Keratinocyte (primary cell): ENCODE data around the gene MZT2B. TPM values are rescaled to one million over a fixed set of nuclear protein-coding genes. Genes with fewer than 3 reads are reported as not detected.
"Not testable (repeated sequence)": the region's sequence is repeated elsewhere in the genome, so short reads cannot be mapped to it uniquely, and the experiment has no call there.

Experiments used
- DNase-seq: peaks from one replicate; pipeline ENCODE4 v3.0.0-alpha.2; 2011; ENCODE audit warnings: low read depth, missing footprints, low spot score
- FAIRE-seq: peaks from 2 replicates; lab custom pipeline; 2011; peaks lifted over from hg19 to GRCh38; lab: Jason Lieb, UNC
- H2AFZ ChIP-seq: 2 replicates; pipeline ENCODE4 v1.6.0; 2012; ENCODE audit warnings: low read length, control low read depth, inconsistent platforms; ENCODE audit not compliant: control insufficient read depth
- H3K27ac ChIP-seq: 2 replicates; pipeline ENCODE4 v1.5.1; 2011; ENCODE audit warnings: low read length; ENCODE audit not compliant: control insufficient read depth, insufficient read depth
- H3K27me3 ChIP-seq: 3 replicates; pipeline ENCODE4 v1.6.0; 2011; ENCODE audit warnings: low read length; ENCODE audit not compliant: control insufficient read depth, insufficient read depth; ENCODE audit errors: extremely low read depth
- H3K36me3 ChIP-seq, 2 experiments: 2 replicates in 1 of 2; 3 replicates in 1 of 2; pipeline ENCODE4 v1.5.1; 2011; ENCODE audit warnings: low read length in 2 of 2, mild to moderate bottlenecking in 1 of 2; ENCODE audit not compliant: control insufficient read depth in 2 of 2, insufficient read depth in 2 of 2; ENCODE audit errors: extremely low read depth in 1 of 2
- H3K4me1 ChIP-seq: 3 replicates; pipeline ENCODE4 v1.5.1; 2011; ENCODE audit warnings: low read length; ENCODE audit not compliant: control insufficient read depth, insufficient read depth; ENCODE audit errors: extremely low read depth
- H3K4me2 ChIP-seq: 3 replicates; pipeline ENCODE4 v1.6.0; 2011; ENCODE audit warnings: low read depth, low read length; ENCODE audit not compliant: control insufficient read depth, insufficient read depth; ENCODE audit errors: extremely low read depth
- H3K4me3 ChIP-seq, 3 experiments: fragments of 200-600 bp in 1 of 3; sonication (generic) in 1 of 3; 2 replicates in 2 of 3; 3 replicates in 1 of 3; pipeline ENCODE4 v1.5.1; 2011 to 2016; ENCODE audit warnings: low read length in 3 of 3, mild to moderate bottlenecking in 3 of 3, control low read depth in 2 of 3, inconsistent platforms in 1 of 3, low read depth in 1 of 3, mixed read lengths in 1 of 3, mixed run types in 1 of 3, moderate library complexity in 1 of 3; ENCODE audit not compliant: control insufficient read depth in 2 of 3, insufficient read depth in 2 of 3; ENCODE audit errors: extremely low read depth in 1 of 3
- H3K79me2 ChIP-seq: 2 replicates; pipeline ENCODE4 v1.6.0; 2012; ENCODE audit warnings: low read length; ENCODE audit not compliant: control insufficient read depth, insufficient read depth
- H3K9ac ChIP-seq: 3 replicates; pipeline ENCODE4 v1.6.0; 2011; ENCODE audit warnings: low read length; ENCODE audit not compliant: control insufficient read depth, insufficient read depth; ENCODE audit errors: extremely low read depth
- H3K9me1 ChIP-seq: 3 replicates; pipeline ENCODE4 v1.6.0; 2011; ENCODE audit warnings: low read length; ENCODE audit not compliant: control insufficient read depth, insufficient read depth; ENCODE audit errors: extremely low read depth
- H3K9me3 ChIP-seq: 2 replicates; pipeline ENCODE4 v1.5.1; 2012; ENCODE audit warnings: low read depth, low read length; ENCODE audit not compliant: control insufficient read depth
- H4K20me1 ChIP-seq: 3 replicates; pipeline ENCODE4 v1.6.0; 2011; ENCODE audit warnings: low read length; ENCODE audit not compliant: control insufficient read depth, insufficient read depth; ENCODE audit errors: extremely low read depth
- CTCF ChIP-seq, 3 experiments: IDR thresholded peaks in 1 of 3; conservative IDR thresholded peaks in 1 of 3; optimal IDR thresholded peaks in 1 of 3; 2 replicates in 2 of 3; 3 replicates in 1 of 3; pipeline versions ENCODE3 to v1.5.1; 2011; ENCODE audit warnings: low read length in 3 of 3, mild to moderate bottlenecking in 3 of 3, moderate library complexity in 2 of 3, control low read depth in 1 of 3, inconsistent platforms in 1 of 3; ENCODE audit not compliant: insufficient read depth in 2 of 3; ENCODE audit errors: extremely low read depth in 1 of 3
- EZH2 ChIP-seq: IDR thresholded peaks from one replicate; pipeline ENCODE4 v1.6.1; 2012; ENCODE audit warnings: inconsistent platforms, mild to moderate bottlenecking, low read length, moderate library complexity
- dilution Hi-C: fragments of 300-500 bp; cut with MboI; formaldehyde crosslinking; loops from one replicate; pipeline ENCODE4 v1.7.0; 2020; ENCODE audit warnings: low sequenced_read_pairs; ENCODE audit not compliant: extremely low pct_ligation_motif_present
- polyA plus RNA-seq, 5 experiments: library from polyadenylated mRNA; depleted of rRNA in 3 of 5; stranded (reverse) in 3 of 5; stranded (forward) in 1 of 5; unstranded in 1 of 5; fragments of >200 nt; gene quantifications; 1 replicate in 1 of 5; 2 replicates in 3 of 5; 3 replicates in 1 of 5; pipeline versions ENCODE4 v1.2.1 to v1.2.3, GENCODE V29; 2011 to 2012; ENCODE audit warnings: missing spikeins in 2 of 5, low read depth in 1 of 5, low replicate concordance in 1 of 5

Gene MZT2B
- polyA plus RNA-seq, 1 donor (not counting 4 experiments of a cell fraction or from before 2014, with no cell fraction given) = 133 TPM

DNA sequence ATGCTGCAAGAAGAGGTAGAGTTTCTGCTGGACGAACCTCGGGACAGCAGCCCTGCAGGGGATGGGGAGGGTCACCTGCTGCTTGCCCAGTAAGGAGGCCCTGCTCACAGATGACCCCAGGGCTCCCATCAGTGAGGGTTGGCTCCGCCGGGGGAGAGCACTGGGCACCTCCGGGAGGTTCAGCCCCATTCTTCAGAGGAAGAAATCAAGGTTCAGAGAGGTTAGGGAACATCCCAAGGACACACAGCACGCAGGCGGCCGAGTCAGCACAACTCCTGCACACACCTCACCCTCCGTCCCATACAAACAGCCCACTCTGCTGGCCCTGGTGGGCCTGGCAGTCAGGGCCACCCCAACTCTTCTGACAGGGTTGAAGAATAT is 25.4 kb upstream of the MZT2B start:
- Histone ChIP-seq H3K9me3 (no peaks in the 10 kb centered on the region), H3K9ac (no peak overlapping the region), H2AFZ (no peak overlapping the region), H3K27ac (no peak overlapping the region), H3K4me1 (no peaks in the 10 kb centered on the region), H4K20me1 (no peaks in the 10 kb centered on the region), H3K36me3 (peaks cover 0 to 9% of the 10 kb centered on the region in 2 experiments), H3K79me2 (no peaks in the 10 kb centered on the region), H3K9me1 (no peaks in the 10 kb centered on the region), H3K27me3 (no peaks in the 10 kb centered on the region), H3K4me3 (no peak overlapping the region), H3K4me2 (no peak overlapping the region)
- DNase-seq = no peak
- TF ChIP-seq CTCF (optimal IDR thresholded peaks at IDR 0.05 in 1 of 3, IDR thresholded peaks at IDR 0.05 in 1 of 3, conservative IDR thresholded peaks at IDR 0.05 in 1 of 3; ENCODE audit: extremely low read depth in 1 of 3, insufficient read depth in 2 of 3, low read length in 3 of 3) (no peak), EZH2 (no peak)
- dilution Hi-C loops = no loop called here
- no peak for FAIRE-seq

- H3K27me3 ChIP-seq, H3K9me1 ChIP-seq, H3K4me3 ChIP-seq, H4K20me1 ChIP-seq, H3K4me2 ChIP-seq, H3K9ac ChIP-seq, H3K36me3 ChIP-seq, DNase-seq, FAIRE-seq, H3K9me3 ChIP-seq, H3K27ac ChIP-seq, dilution Hi-C loops, H3K4me1 ChIP-seq, H3K79me2 ChIP-seq, H2AFZ ChIP-seq: not testable (repeated sequence)
Measured at GRCh38 chr2:130157354-130157753, 24.7 kb upstream of the MZT2B start.

- H3K9me1 ChIP-seq, H2AFZ ChIP-seq, H4K20me1 ChIP-seq, H3K4me1 ChIP-seq, H3K27ac ChIP-seq, H3K9ac ChIP-seq, FAIRE-seq, DNase-seq, H3K4me2 ChIP-seq, H3K79me2 ChIP-seq, H3K27me3 ChIP-seq, H3K4me3 ChIP-seq, H3K9me3 ChIP-seq, dilution Hi-C loops, H3K36me3 ChIP-seq: not testable (repeated sequence)
Measured at GRCh38 chr2:130157825-130158514, 24.1 kb upstream of the MZT2B start.
